ENCODE results near the gene ZFYVE1.
"Not testable (repeated sequence)": the region's sequence is repeated elsewhere in the genome, so short reads cannot be mapped to it uniquely, and the experiment has no call there.

Gene ZFYVE1

DNA sequence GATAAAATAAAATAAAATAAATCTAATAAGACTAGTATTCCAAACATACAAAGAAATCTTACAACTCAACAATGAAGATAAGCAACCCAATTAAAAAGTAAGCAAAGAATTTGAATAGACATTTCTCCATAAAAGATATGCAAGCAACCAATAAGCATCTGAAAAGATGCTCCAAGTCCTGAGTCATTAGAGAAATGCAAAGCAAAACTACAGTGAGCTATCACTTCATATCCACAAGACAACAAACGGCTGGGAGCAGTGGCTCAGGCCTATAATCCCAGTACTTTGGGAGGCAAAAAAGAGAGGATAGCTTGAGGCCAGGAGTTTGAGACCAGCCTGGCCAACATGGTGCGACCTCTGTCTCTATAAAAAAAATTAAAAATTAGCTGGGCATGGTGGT is 26.8 kb downstream of the ZFYVE1 start:
- DNase-seq (ENCODE audit: low read depth): no peak

DNA sequence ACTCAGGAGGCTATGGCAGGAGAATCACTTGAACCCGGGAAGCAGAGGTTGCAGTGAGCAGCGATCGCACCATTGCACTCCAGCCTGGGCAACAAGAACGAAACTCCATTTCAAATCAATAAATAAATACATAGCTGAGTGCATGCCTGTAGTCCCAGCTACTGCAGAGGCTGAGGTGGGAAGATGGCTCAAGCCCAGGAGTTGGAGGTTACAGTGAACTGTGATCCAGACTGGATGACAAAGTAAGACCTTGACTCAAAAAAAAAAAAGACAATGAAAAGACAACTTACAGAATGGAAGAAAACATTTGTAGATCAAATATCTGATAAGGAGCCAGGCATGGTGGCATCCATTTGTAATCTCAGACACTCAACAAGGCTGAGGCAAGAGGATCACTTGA is 27.6 kb downstream of the ZFYVE1 start:
- DNase-seq (ENCODE audit: low read depth): no peak

DNA sequence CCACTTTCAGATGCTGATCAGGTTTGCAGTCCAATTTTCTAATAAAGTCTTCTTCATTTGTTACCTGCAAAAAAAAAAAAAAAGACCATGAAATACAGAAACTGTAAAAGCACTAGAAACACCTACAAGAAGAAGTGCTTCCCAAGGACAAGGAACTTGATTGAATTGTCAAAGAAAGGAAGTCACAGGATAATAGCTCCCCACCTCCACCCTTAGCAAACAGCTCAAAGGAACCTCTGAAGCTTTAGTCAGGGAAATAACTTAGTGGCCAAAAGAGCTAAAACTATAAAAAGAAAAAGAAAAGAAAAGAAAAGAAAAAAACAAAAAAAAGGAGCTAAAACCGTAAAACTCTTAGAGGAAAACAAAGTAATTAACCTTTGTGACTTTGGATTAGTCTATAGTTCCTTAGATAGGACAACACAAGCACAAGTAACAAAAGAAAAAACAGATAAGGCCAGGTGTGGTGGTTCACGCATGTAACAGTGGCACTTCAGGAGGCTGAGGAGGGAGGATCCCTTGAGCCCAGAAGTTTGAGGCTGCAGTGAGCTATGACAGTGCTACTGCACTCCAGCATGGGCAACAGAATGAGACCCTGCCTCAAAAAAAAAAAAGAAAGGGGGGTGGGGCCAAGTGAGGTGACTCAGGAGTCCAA is 28.5 kb downstream of the ZFYVE1 start:
- no peak for DNase-seq (ENCODE audit: low read depth)

DNA sequence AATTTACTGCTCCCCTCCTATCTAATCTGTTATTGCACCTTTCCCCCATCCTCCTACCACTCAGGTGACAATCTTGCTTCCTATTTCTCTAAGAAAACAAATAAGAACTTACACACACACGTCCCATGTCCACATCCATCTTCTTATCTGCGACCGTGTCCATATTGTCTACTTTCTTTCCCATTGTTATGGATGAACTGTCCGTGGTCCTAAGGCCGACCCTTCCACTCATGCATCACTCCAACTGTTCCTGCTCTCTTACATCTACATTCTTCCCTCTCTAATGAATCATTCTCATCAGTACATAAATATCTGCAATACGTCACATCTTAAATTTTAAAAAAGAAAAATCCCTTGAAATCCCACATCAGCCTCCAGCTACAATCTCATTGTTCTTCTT is 30.0 kb downstream of the ZFYVE1 start:
- DNase-seq (ENCODE audit: low read depth): no peak

DNA sequence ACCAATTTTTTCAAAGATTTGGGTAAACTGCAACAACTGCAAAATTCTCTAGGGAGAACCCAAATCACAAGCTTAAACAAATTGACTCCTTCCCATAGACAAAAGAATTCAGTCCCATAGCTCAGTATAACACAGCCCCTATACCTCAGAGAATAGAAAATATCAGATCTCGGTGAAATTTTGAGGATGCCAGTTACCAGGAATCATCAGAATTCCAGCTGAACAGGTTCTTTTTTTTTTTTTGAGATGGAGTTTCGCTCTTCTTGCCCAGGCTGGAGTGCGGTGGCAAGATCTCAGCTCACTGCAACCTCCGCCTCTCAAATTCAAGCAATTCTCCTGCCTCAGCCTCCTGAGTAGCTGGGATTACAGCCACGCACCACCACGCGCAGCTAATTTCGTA is 36.7 kb downstream of the ZFYVE1 start:
- no peak for DNase-seq (ENCODE audit: low read depth)

DNA sequence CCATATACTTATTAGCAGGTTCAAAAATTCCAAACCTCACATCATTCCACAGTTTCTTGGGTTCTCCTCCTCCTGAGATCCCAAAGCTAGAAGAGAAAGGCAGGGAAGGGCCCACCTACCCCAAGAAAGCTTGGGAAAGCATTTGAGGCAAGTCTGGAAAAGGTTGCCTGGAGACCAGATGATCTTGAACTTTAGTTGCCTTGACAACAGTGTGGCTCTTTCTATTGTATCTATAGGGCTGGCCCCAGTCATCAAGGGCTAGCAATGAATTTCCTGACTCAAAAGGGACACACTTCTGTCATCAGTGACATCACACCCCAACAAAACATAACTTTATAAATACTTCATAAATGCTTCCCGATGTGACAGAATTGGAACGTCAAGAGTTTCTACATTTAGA is 40.0 kb downstream of the ZFYVE1 start:
- no peak for DNase-seq (ENCODE audit: low read depth)

DNA sequence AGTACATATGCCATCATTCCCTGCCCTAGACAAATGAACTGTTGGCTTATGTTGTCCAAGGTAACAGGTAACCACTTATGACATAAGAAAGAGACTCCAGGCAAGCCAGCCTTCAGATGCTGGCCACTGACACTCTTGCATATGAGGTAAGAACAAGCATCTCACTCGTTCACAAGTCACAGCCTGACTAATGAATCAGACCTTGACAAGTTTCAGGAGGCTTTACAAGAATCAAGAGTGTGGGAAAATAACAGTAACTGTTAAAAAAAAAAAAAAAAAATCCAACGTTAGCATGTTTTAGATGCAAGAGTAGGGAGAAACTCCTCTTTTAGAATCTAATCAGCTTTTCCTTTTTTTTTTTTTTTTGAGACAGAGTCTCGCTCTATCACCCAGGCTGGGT is 40.7 kb downstream of the ZFYVE1 start:
- no peak for DNase-seq (ENCODE audit: low read depth)

DNA sequence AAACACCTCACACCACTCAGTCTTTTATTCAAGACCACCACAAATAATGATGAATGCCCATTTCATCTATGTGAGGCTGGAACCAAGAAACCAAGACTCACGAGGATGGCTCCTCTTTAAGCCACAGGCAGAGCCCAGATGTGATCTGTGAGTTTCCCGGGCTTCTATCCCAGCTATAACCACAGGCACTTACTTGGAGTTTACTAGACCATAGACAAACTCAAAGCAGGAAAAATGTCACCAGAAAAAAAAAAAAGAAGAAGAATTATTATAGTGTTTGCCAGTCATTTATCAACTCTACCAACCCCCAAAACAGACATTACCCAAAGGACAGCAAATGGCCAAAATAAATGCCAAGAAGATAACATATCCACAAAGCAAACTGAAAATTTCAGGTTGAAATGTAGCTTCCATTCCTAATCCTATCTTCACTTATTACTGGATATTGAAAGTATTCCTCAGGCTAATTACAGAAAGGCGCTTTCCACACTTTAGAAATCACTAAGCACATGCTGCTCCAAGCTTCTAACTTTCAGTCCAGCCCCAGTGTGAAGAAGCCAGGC is 44.7 kb downstream of the ZFYVE1 start:
- no peak for DNase-seq (ENCODE audit: low read depth)

DNA sequence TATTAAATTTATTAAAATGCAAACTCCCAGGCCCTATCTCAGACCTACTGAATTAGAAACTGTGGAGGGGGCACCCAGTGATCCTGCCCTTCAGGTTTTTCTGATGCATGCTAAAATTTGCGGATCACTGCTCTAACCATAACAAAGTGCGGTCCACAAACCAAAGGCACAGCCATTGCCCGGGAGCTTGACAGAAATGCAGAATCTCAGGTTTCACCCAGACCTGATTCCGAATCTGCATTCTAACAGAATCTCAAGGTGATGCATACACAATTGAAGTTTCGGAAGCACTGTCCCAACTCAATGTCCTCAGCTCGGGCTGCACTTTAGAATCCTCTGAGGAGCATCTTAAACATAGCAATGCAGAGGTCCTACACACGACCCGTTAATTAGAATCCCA is 46.0 kb downstream of the ZFYVE1 start:
- no peak for DNase-seq (ENCODE audit: low read depth)

DNA sequence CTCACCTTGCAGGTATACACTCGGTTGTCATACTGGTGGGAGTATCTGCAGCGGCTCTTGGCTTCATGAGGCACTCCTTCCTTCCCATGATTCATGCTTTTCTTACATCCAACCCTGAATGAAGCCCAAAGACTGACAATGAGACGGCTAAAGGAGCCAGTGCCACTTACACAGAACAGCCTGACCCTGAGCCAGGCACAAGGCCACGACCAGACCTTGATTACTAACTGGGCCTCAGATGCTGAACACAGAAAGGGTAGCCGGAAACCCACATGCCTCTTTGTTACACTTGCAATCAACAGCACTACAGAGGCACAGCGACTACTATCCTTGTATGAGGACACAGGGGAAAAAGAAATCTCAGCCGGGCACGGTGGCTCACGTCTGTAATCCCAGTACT is 48.0 kb downstream of the ZFYVE1 start:
- DNase-seq (ENCODE audit: low read depth): no peak

DNA sequence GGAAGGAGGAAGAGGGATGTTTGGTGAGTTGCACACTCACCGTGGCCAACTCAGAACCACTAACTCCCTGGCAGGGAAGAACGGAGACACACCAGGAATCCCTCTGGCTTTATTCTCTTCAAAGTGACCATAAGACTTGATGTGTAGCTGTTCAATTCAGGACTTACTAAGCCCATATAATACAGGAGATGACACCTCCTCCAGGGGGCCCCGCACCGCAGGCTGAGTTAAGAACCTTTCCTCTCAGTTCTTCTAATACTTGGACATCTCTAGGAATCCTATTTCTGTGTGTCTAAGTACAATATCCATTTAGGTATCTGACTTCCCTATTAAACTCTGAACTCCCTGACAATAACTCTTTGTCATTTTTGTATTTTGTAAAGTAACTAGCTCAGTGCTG is 51.1 kb downstream of the ZFYVE1 start:
- no peak for DNase-seq (ENCODE audit: low read depth)

DNA sequence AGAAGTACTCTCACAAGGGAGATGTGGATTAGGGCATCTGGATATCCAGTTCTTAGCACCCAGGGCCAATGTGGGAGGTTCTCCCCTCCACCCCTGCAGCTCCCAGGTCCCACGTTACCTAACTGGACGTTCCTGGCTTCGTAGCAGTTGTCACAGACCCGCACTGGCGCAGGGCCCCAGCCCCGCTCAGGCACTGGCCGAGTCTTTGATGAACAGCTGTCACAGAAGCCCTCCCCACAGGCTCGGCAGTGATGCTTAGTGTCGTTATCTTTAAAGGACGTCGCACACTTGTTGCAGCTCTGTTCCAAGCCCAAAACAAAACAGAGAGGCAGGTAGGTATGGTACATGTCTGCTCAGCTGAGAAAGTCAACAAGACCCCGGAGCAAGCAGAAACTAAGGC is 52.2 kb downstream of the ZFYVE1 start:
- DNase-seq (ENCODE audit: low read depth): no peak

DNA sequence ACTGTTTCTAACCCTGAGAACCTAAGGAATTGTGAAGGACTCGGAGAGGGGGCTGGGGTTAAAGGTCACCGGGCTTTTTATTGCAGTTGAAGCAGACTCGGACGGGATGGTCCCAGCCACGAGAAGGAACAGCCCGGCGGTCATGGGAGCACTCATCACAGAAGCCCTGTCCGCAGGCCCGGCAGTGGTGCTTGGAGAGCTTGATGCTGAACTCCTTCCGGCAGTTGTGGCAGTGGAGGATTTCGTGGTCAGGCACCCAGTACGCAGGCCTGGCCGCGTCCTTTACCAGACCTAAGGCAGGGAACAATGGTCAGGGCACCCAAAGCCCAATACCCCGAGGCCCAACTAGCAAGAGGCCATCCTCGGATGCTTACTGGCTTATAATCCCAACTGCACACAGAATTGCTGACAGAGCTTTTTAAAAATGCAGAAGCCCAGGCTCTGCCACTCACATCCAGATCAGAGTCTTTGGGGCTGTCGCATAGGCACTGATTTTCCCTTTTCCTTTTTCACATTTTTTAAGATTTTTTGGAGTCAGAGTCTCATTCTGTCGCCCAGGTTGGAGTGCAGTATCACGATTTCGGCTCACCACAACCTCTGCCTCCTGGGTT is 56.0 kb downstream of the ZFYVE1 start:
- no peak for DNase-seq (ENCODE audit: low read depth)

DNA sequence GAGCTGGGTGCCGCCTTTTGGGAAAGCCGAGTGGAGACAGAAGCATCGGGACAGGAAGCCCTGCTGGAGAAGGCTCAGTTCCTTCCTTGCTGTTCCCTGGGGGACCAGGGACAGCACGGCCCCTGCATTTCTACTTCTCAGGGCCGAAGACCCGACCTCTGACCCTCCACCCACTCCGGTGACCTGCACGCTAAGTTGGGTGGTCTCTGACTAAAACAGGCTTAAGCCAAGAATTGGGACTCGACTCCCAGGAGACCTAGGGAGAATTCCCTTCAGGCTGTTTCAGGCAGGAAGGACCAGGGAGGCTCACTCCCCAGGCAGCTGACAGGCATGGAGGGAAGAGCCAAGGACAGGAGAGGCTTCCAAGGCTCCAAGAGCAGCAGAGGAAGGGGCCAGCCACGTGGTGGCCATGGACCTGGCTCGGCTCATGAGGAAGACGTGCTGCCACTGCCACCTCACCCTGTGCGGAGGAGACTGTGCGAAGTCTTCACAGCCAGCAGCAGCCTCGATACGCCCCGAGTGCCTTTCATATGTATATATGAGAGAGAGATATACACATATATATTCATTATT is 56.8 kb downstream of the ZFYVE1 start:
- no peak for DNase-seq (ENCODE audit: low read depth)

DNA sequence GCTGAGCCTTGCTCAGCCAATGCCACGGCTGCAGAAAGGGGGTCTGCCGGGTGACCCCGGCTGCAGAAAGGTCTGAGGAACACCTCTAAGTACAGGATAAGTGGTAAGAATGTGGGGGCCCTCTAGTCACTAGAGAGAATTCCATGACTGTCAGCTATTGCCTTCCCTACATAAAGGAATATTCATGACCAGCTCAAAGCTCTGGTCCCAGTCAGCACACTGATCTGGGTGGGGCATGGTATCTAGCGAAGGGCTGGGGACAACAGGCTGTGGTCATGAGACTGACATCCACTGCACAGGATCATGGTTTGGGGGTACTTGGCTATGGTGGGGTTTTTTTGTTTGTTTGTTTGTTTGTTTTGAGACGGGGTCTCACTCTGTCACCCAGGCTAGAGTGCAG is 58.6 kb downstream of the ZFYVE1 start:
- DNase-seq (ENCODE audit: low read depth): no peak

DNA sequence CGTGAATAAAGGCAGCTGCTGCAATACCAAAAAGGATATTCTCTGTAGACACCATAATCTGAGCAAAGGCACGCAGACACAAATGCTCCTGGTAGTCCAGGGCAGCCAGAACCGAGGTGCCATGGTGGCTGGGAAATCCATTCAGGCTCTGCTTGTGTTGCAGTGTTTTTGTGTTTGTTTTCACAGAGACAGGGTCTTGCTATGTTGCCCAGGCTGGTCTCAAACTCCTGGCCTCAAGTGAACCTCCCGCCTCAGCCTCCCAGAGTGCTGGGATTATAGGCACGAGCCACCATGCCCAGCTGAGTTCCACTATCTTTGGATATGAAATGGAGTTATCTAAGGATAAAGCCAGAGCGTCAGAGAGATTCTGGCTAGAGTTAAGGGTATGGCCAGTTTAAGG is 60.9 kb downstream of the ZFYVE1 start:
- DNase-seq (ENCODE audit: low read depth): no peak

DNA sequence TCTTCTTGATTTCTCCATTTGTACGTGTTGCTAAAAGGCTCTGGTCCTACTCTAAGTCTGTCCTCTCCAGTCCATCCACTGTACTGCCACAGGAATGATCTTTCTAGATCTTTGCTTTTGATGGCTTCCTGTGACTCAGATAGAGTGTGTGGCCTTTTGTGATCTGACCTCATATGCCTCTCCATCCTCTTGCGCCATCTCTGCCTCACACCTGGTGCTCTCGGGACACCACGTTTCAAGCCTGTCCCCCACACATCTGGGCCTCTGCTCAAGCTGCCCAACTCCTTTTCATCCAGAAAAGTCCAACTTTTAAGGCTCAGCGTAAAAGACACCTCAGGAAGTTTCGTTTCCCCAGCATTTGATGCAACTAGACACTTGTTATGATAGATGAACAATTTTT is 61.7 kb downstream of the ZFYVE1 start:
- no peak for DNase-seq (ENCODE audit: low read depth)

DNA sequence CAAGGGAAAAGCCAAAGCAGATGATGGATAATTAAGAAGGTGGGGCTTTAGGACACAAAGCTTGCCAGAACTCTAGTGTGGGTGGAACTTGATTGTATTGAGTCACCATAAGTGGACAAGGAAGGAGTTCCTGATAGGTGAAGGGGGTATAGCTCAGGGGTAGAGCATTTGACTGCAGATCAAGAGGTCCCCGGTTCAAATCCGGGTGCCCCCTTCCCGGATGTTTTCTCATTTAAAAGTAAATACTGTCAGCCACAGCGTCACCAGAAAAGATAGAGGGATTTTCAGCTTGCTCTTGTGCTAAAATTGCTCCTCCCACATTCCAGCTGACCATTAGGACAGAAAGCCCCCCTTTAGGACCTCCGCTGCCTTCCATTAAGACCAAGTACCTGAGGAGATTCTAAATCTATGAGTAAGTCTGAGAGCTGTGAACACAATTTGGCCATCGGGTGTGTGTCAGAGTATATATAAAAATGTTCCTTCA is 64.0 kb downstream of the ZFYVE1 start:
- no peak for DNase-seq (ENCODE audit: low read depth)

DNA sequence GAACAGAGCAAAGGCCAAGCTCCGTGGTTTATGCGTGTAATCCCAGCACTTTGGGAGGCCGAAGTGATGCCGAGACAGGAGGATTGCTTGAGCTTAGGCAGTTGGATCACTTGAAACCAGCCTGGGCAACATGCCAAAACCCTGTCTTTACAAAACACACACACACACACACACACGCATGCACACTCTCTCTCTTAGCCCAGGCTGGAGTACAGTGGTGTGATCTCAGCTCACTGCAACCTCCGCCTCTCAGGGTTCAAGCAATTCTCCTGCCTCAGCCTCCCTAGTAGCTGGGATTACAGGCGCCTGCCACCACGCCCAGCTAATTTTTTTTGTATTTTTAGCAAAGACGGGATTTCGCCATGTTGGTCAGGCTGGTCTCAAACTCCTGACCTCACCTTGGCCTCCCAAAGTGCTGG is 64.6 kb downstream of the ZFYVE1 start:
- not testable (repeated sequence) for DNase-seq (ENCODE audit: low read depth)

DNA sequence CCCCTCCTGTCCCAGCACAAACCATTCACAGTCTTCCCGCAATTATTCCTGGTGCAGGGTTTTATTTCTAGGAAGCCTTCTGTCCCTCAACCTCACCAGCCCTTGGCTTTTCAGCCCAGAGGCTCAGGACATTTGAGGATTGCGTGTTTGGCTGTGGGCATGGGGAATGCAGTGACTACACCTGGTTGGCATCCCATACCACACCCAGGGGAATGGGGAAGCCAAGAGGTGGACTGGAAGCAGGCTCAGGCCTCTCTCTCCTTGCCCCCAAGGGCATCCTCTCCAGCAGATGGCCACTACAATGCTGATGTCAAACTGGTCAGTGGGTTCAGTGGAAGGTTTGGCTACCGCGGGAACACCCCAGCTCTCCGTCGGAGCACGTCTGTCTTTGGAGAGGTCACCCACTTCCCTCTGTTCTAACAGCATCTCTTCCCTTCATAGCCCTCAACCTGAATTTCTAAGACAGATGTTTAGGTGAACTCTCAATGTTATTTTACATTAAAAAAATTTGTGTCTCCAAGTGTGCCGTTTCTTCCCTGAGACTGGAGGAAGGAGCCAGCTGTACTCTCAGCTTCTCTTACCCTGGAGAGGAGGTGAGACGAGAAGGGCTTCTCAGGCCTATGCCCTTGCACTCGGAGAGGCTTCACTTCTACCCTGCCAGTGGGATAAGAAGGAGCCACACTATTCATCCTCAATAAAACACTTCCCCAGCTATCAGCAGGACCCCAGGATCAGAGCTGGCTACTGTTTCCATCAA is 65.1 kb downstream of the ZFYVE1 start:
- DNase-seq (ENCODE audit: low read depth): no peak

DNA sequence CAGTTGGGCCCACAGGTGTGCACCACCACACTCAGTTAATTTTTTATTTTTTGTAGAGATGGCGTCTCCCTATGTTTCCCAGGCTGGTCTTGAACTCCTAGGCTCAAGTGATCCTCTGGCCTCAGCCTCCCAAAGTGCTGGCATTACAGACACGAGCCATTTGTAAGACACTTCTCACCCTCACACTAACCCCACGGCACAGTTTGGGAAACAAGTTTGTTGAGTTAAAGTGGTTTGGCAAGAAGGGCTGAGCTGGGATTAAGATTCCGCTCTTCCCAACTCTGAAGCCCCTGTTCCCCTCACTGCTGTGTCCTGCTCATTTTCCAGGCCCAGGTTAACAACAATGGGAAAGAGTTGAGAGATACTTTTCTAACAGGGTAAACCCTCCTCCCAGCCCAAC is 65.9 kb downstream of the ZFYVE1 start:
- not testable (repeated sequence) for DNase-seq (ENCODE audit: low read depth)

DNA sequence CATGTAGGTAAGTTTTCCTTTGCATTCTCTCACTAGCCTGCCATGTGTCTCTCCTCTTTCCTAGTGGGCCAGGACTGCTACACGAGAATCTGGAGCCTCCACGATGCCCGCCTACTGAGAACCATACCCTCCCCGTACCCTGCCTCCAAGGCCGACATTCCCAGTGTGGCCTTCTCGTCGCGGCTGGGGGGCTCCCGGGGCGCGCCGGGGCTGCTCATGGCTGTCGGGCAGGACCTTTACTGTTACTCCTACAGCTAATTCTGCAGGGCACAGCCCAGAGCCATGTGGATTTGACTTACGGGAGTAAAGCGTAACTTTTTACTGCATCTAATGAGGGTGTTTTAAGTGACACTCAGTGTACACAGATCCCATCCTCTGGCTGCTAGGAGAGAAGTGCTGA is 68.4 kb downstream of the ZFYVE1 start:
- no peak for DNase-seq (ENCODE audit: low read depth)

DNA sequence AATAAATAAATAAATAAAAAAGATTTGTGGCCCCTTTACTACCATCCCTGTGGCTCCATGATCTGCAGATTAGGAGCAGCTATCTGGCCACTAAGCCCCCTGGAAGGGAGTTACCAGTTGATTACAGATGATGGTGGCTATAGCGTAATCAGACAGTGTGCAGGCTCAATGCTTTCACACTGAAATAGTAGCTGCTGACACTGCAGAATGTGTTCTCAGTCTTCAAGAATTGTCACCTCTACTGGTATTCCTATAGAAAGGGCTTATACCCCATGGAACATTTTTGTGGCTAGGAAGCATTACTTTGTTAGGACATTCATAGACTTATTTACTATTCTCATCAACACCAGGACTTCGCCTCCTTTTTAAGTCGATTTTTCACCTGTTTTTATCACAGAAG is 69.7 kb downstream of the ZFYVE1 start:
- no peak for DNase-seq (ENCODE audit: low read depth)

Measured in activated T-cell treated with anti-CD3 and anti-CD28 coated beads for 24 hours (primary cell).